Prostate gland (tissue), 2 donors: ENCODE data around the gene MAP4K4. TPM values are rescaled to one million over a fixed set of nuclear protein-coding genes. Genes with fewer than 3 reads are reported as not detected.

Experiments
- DNase-seq: peaks from one replicate; pipeline ENCODE4 v3.0.0-alpha.2; 2019; ENCODE audit warnings: low spot score
- H3K27ac ChIP-seq, 2 donors: fragments of 200-600 bp; sonication (generic); 2 replicates each; pipeline ENCODE4 v1.5.1; 2017 to 2019
- H3K27me3 ChIP-seq: fragments of 200-600 bp; sonication (generic); replicated peaks from 2 replicates; pipeline ENCODE4 v1.5.1; 2019; ENCODE audit not compliant: insufficient read depth
- H3K36me3 ChIP-seq, 2 donors: fragments of 200-600 bp; sonication (generic); 1 replicate in 1 of 2; 2 replicates in 1 of 2; pipeline versions ENCODE4 v1.5.1 to v1.8.1; 2017 to 2019
- H3K4me1 ChIP-seq: fragments of 200-600 bp; sonication (generic); replicated peaks from 2 replicates; pipeline ENCODE4 v1.5.1; 2019
- H3K4me3 ChIP-seq, 2 donors: fragments of 200-600 bp; sonication (generic); 2 replicates each; pipeline ENCODE4 v1.5.1; 2017 to 2019
- H3K9me3 ChIP-seq: fragments of 200-600 bp; sonication (generic); 2 replicates; pipeline ENCODE4 v1.5.1; 2017
- CTCF ChIP-seq, 4 experiments: fragments of 200-600 bp in 2 of 4; fragments of 450-650 bp in 2 of 4; sonication (generic) in 2 of 4; IDR thresholded peaks; 1 replicate in 3 of 4; 2 replicates in 1 of 4; pipeline ENCODE4 v1.5.1; 2016 to 2019; ENCODE audit warnings: antibody characterized with exemption in 4 of 4, mild to moderate bottlenecking in 2 of 4, moderate library complexity in 2 of 4
- POLR2A ChIP-seq: fragments of 450-650 bp; IDR thresholded peaks from one replicate; pipeline ENCODE4 v1.6.1; 2016; ENCODE audit warnings: antibody characterized with exemption, mild to moderate bottlenecking
- POLR2AphosphoS5 ChIP-seq: sonication (generic); formaldehyde crosslinking; IDR thresholded peaks from one replicate; pipeline ENCODE4 v1.6.1; 2017; ENCODE audit warnings: antibody characterized with exemption
- WGBS: methylation state at CpG from one replicate; pipeline ENCODE4 v1.1.5; 2018; 5-methylcytosine and 5-hydroxymethylcytosine counted together
- intact Hi-C: fragments of 100-400 bp; cut with DNase I; formaldehyde crosslinking; loops from one replicate; pipeline ENCODE4 v1.14.2; 2022
- total RNA-seq, 2 donors: library from RNA; depleted of rRNA; stranded (reverse); fragments of >200 nt; gene quantifications; one replicate each; pipeline ENCODE4 v1.1.0, GENCODE V29; 2016

Gene MAP4K4
- total RNA-seq, 2 donors from 2014 or later = 23.6 to 107 TPM

GRCh38 chr2:101751276-101751815 is 53.8 kb downstream of the MAP4K4 start:
- WGBS = 78% methylated on average over 2 of the region's 2 CpGs

GRCh38 chr2:101751875-101752619 is 54.5 kb downstream of the MAP4K4 start:
- no peak overlapping the region for H3K27ac ChIP-seq
- H3K36me3 ChIP-seq = no peaks in the 10 kb centered on the region
- WGBS = 35% methylated on average over 3 of the region's 3 CpGs
- H3K27me3 ChIP-seq = no peaks in the 10 kb centered on the region
- intact Hi-C loops = loop anchor here (5.0 kb wide), 1 partner anchor 55 kb away; the partner anchor contains the start of gene MAP4K4
- DNase-seq = no peak
- TF ChIP-seq CTCF (IDR thresholded peaks at IDR 0.05) = no peak
- no peak for TF ChIP-seq POLR2A
- TF ChIP-seq POLR2AphosphoS5 = no peak
- peaks cover 5% of the 10 kb centered on the region for H3K4me1 ChIP-seq
- no peak overlapping the region for H3K4me3 ChIP-seq
- H3K9me3 ChIP-seq = no peaks in the 10 kb centered on the region

More at GRCh38 chr2:101751276-101751815, 53.8 kb downstream of the MAP4K4 start:
- intact Hi-C loops = loop anchor here (5.0 kb wide), 1 partner anchor 54 kb away; the partner anchor contains the start of gene MAP4K4
- no peaks in the 10 kb centered on the region for H3K27me3 ChIP-seq
- peaks cover 5% of the 10 kb centered on the region for H3K4me1 ChIP-seq
- no peaks in the 10 kb centered on the region for H3K36me3 ChIP-seq
- no peak overlapping the region for H3K4me3 ChIP-seq
- H3K9me3 ChIP-seq = no peaks in the 10 kb centered on the region
- TF ChIP-seq POLR2AphosphoS5 = no peak
- TF ChIP-seq CTCF (IDR thresholded peaks at IDR 0.05) = no peak
- TF ChIP-seq POLR2A = no peak
- DNase-seq = no peak
- H3K27ac ChIP-seq = no peak overlapping the region

DNA sequence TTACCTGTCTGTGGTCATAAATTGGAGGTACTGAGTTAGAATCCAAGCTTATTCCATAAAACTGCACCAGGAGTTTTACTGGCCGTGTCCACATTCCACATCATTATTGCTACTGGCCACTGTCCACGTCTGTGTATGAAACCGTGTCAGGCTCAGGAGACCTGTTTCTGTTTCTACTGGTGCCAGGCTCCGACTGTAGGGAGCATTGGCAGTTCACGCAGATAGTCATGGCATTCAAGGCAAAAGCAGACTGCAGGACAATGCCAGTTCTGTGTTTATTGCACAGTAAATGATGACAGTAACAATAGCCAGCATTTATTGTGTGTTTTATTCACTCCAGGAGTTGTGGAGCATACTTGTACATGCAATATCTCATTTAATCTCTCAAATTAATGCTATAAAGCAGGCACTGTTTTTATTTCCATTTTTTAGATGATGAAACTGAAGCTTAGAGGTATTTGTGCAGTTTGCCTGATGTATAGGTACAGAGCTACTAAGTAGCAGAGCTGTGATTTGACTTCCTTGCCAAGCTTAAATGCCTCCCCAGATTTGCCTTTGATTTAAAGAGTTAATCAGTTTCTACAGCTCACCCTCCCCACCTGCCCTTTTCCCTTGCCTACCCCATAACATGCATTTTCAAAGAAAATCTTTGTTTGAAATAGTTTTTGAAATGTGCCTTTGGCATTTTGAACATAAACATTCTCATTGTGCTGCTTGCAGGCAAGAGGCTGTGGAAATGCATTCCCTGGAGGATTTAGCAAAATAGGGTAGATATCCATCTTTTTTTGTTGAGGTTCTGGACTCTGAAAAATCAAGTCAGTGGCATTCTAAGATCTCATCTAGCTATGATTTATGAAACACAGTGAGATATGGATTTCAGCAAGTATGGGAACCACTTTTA is 55.5 kb downstream of the MAP4K4 start:
- Histone ChIP-seq H3K4me1 (peaks cover 5% of the 10 kb centered on the region), H3K9me3 (no peaks in the 10 kb centered on the region), H3K27me3 (no peaks in the 10 kb centered on the region), H3K36me3 (no peaks in the 10 kb centered on the region), H3K27ac (no peak overlapping the region), H3K4me3 (no peak overlapping the region)
- peak; percentile 39 for DNase-seq
- intact Hi-C loops = loop anchor here (5.0 kb wide), 1 partner anchor 56 kb away; the partner anchor contains the start of gene MAP4K4
- 9% methylated on average over 5 of the region's 5 CpGs for WGBS
- TF ChIP-seq POLR2AphosphoS5 (peak; percentile 49), CTCF (IDR thresholded peaks at IDR 0.05) (no peak)

DNA sequence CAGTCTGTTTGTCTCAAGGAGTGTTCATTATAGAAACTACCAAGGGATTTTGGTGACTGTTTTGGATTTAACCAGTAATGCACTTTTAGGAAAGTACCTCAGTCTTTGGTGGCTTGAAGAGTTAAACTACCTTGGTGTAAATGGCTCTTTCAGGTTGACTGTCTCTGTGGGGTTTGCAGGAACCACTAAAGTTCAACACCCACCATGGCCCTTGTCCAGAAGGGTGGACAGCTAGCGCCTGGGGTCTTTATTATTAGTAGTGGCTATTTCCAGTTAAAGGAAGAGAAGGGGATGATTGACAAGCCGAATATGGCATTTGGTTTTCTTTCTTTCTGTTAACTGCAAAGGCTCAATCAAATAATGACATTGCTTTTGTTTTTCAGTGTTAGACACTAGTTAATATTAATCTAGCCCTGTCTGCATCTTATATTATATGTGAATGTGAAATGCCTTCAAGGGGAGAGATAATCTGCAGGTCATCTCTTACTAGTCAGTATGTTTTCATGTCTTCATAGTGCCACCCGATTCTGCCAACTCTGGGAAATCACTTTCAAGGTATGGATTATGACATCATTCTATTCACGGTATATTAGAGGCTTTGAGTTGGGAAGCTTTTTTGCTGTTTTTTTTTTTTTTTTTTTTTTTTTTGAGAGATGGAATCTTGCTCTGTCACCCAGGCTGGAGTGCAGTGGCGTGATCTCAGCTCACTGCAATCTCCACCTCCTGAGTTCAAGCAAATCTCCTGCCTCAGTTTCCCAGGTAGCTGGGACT is 56.4 kb downstream of the MAP4K4 start:
- 66% methylated on average over 5 of the region's 5 CpGs for WGBS
- DNase-seq = no peak
- no peak for TF ChIP-seq CTCF (IDR thresholded peaks at IDR 0.05)
- TF ChIP-seq POLR2A = no peak
- no peak for TF ChIP-seq POLR2AphosphoS5
- H3K9me3 ChIP-seq = no peaks in the 10 kb centered on the region
- no peak overlapping the region for H3K4me3 ChIP-seq
- H3K4me1 ChIP-seq = peaks cover 5% of the 10 kb centered on the region
- intact Hi-C loops = loop anchor here (5.0 kb wide), 1 partner anchor 57 kb away; the partner anchor contains the start of gene MAP4K4
- no peak overlapping the region for H3K27ac ChIP-seq
- no peaks in the 10 kb centered on the region for H3K36me3 ChIP-seq
- no peaks in the 10 kb centered on the region for H3K27me3 ChIP-seq
